GM12878 (cell line): ENCODE results near the gene VIT.
A peak's percentile ranks its signal among the peaks of the same experiment; 100 is the strongest.

Experiments used
- CTCF ChIP-seq, 3 experiments: IDR thresholded peaks in 2 of 3; conservative IDR thresholded peaks in 1 of 3; 2 replicates each; pipeline ENCODE4 v1.5.1; 2011; ENCODE audit warnings: low read depth in 3 of 3, low read length in 3 of 3, mild to moderate bottlenecking in 3 of 3, control low read depth in 2 of 3, moderate library complexity in 2 of 3, inconsistent platforms in 1 of 3, mixed read lengths in 1 of 3; ENCODE audit not compliant: control insufficient read depth in 2 of 3, insufficient read depth in 1 of 3; ENCODE audit errors: extremely low read depth in 1 of 3
- NFXL1 ChIP-seq: fragments of 450-650 bp; IDR thresholded peaks from 2 replicates; pipeline ENCODE4 v1.6.1; 2017; ENCODE audit warnings: antibody characterized with exemption, mild to moderate bottlenecking, borderline replicate concordance
- NRF1 ChIP-seq: conservative IDR thresholded peaks from 2 replicates; pipeline ENCODE4 v1.6.1; 2011; ENCODE audit warnings: mild to moderate bottlenecking, low read depth, low read length, improper control_type of control experiment
- PAX5 ChIP-seq: IDR thresholded peaks from 2 replicates; pipeline ENCODE4 v1.6.1; 2011; ENCODE audit warnings: low read depth, low read length, borderline replicate concordance
- TF ChIP-seq, protein P1 (sequence below): IDR thresholded peaks from 2 replicates; pipeline ENCODE4 v1.6.1; 2012; ENCODE audit warnings: mild to moderate bottlenecking, low read depth, low read length
- TF ChIP-seq, protein P2 (sequence below): IDR thresholded peaks from 2 replicates; pipeline ENCODE4 v1.6.1; 2011; ENCODE audit warnings: low read depth, low read length, improper control_type of control experiment, borderline replicate concordance

- TF ChIP-seq PAX5 (no peak), CTCF (IDR thresholded peaks at IDR 0.05 in 2 of 3, conservative IDR thresholded peaks at IDR 0.05 in 1 of 3; ENCODE audit: control insufficient read depth in 2 of 3, extremely low read depth in 1 of 3, insufficient read depth in 1 of 3, low read depth in 3 of 3, low read length in 3 of 3) (peak in 2 of 3 experiments; percentile 20 to 25; a peak in 3 of 6 replicates), NFXL1 (no peak), NRF1 (no peak)
- TF ChIP-seq, protein P1, sequence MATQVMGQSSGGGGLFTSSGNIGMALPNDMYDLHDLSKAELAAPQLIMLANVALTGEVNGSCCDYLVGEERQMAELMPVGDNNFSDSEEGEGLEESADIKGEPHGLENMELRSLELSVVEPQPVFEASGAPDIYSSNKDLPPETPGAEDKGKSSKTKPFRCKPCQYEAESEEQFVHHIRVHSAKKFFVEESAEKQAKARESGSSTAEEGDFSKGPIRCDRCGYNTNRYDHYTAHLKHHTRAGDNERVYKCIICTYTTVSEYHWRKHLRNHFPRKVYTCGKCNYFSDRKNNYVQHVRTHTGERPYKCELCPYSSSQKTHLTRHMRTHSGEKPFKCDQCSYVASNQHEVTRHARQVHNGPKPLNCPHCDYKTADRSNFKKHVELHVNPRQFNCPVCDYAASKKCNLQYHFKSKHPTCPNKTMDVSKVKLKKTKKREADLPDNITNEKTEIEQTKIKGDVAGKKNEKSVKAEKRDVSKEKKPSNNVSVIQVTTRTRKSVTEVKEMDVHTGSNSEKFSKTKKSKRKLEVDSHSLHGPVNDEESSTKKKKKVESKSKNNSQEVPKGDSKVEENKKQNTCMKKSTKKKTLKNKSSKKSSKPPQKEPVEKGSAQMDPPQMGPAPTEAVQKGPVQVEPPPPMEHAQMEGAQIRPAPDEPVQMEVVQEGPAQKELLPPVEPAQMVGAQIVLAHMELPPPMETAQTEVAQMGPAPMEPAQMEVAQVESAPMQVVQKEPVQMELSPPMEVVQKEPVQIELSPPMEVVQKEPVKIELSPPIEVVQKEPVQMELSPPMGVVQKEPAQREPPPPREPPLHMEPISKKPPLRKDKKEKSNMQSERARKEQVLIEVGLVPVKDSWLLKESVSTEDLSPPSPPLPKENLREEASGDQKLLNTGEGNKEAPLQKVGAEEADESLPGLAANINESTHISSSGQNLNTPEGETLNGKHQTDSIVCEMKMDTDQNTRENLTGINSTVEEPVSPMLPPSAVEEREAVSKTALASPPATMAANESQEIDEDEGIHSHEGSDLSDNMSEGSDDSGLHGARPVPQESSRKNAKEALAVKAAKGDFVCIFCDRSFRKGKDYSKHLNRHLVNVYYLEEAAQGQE = no peak
- TF ChIP-seq, protein P2, sequence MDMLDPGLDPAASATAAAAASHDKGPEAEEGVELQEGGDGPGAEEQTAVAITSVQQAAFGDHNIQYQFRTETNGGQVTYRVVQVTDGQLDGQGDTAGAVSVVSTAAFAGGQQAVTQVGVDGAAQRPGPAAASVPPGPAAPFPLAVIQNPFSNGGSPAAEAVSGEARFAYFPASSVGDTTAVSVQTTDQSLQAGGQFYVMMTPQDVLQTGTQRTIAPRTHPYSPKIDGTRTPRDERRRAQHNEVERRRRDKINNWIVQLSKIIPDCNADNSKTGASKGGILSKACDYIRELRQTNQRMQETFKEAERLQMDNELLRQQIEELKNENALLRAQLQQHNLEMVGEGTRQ = no peak
These were observed 24.3 kb upstream of the VIT start for GRCh38 chr2:36672199-36672598.
